ENCODE data around the gene POLN.

The POLN gene

GRCh38 chr4:2083116-2083825 lies 158.7 kb downstream of the POLN start:
- ChIA-PET POLR2A (no interaction called here), CTCF (no interaction called here)
- DNase-seq (ENCODE audit: low read depth, low spot score): no peak
- H3K4me3 ChIP-seq (ENCODE audit: low read depth, low read length): no peak overlapping the region
- no peak for TF ChIP-seq CTCF (IDR thresholded peaks at IDR 0.05; ENCODE audit: insufficient read depth, low read length, missing control alignments)

- POLR2A ChIA-PET: no interaction called here
- CTCF ChIA-PET: no interaction called here
- no peak for DNase-seq (ENCODE audit: low read depth, low spot score)
Measured at GRCh38 chr4:2082627-2083026, 159.3 kb downstream of the POLN start.

GRCh38 chr4:2082118-2082517 lies 159.8 kb downstream of the POLN start:
- ChIA-PET POLR2A (no interaction called here), CTCF (no interaction called here)
- no peak for DNase-seq (ENCODE audit: low read depth, low spot score)
- H3K4me3 ChIP-seq (ENCODE audit: low read depth, low read length): no peak overlapping the region
- TF ChIP-seq CTCF (IDR thresholded peaks at IDR 0.05; ENCODE audit: insufficient read depth, low read length, missing control alignments): no peak

More at GRCh38 chr4:2082627-2083026, 159.3 kb downstream of the POLN start:
- TF ChIP-seq CTCF (IDR thresholded peaks at IDR 0.05; ENCODE audit: insufficient read depth, low read length, missing control alignments): no peak
- H3K4me3 ChIP-seq (ENCODE audit: low read depth, low read length): no peak overlapping the region

GRCh38 chr4:2081540-2081939 lies 160.4 kb downstream of the POLN start:
- POLR2A ChIA-PET: no interaction called here
- CTCF ChIA-PET: no interaction called here
- no peak for TF ChIP-seq CTCF (IDR thresholded peaks at IDR 0.05; ENCODE audit: insufficient read depth, low read length, missing control alignments)

GRCh38 chr4:2080429-2081300 lies 161.3 kb downstream of the POLN start:
- DNase-seq (ENCODE audit: low read depth, low spot score): no peak
- ChIA-PET POLR2A (no interaction called here), CTCF (no interaction called here)
- TF ChIP-seq CTCF (IDR thresholded peaks at IDR 0.05; ENCODE audit: insufficient read depth, low read length, missing control alignments): no peak
- H3K4me3 ChIP-seq (ENCODE audit: low read depth, low read length): no peak overlapping the region

More at GRCh38 chr4:2081540-2081939, 160.4 kb downstream of the POLN start:
- no peak overlapping the region for H3K4me3 ChIP-seq (ENCODE audit: low read depth, low read length)
- no peak for DNase-seq (ENCODE audit: low read depth, low spot score)

- no peak for TF ChIP-seq CTCF (IDR thresholded peaks at IDR 0.05; ENCODE audit: insufficient read depth, low read length, missing control alignments)
- DNase-seq (ENCODE audit: low read depth, low spot score): no peak
- H3K4me3 ChIP-seq (ENCODE audit: low read depth, low read length): no peak overlapping the region
- ChIA-PET CTCF (no interaction called here), POLR2A (no interaction called here)
Measured at GRCh38 chr4:2079926-2080325, 162.0 kb downstream of the POLN start.

Data from AG04449 (cell line).